Neural cell (in vitro differentiated cells): ENCODE results near the gene DHX34.

Experiments used
- CTCF ChIP-seq: fragments of 450-650 bp; IDR thresholded peaks from 2 replicates; pipeline ENCODE4 v1.5.1; 2014; ENCODE audit warnings: antibody characterized with exemption, mild to moderate bottlenecking, moderate library complexity; ENCODE audit not compliant: poor library complexity, severe bottlenecking
- EP300 ChIP-seq: fragments of 450-650 bp; conservative IDR thresholded peaks from 2 replicates; pipeline ENCODE4 v1.6.1; 2014; ENCODE audit warnings: antibody characterized with exemption, mild to moderate bottlenecking, moderate library complexity; ENCODE audit not compliant: poor library complexity, severe bottlenecking
- EZH2 ChIP-seq: fragments of 200-600, 300-800 bp; shearing (Covaris generic), sonication (generic); IDR thresholded peaks from 2 replicates; pipeline ENCODE4 v1.6.1; 2014; ENCODE audit warnings: antibody characterized with exemption, low read length, borderline replicate concordance, mild to moderate bottlenecking; ENCODE audit not compliant: insufficient read depth, poor library complexity, severe bottlenecking
- POLR2AphosphoS5 ChIP-seq: IDR thresholded peaks from 2 replicates; pipeline ENCODE4 v1.6.1; 2012
- RAD21 ChIP-seq: fragments of 450-650 bp; conservative IDR thresholded peaks from 2 replicates; pipeline ENCODE4 v1.6.1; 2014; ENCODE audit warnings: antibody characterized with exemption, mild to moderate bottlenecking, moderate library complexity
- REST ChIP-seq: IDR thresholded peaks from 2 replicates; pipeline ENCODE4 v1.6.1; 2012; ENCODE audit warnings: borderline replicate concordance
- SMC3 ChIP-seq: fragments of 450-650 bp; conservative IDR thresholded peaks from 2 replicates; pipeline ENCODE4 v1.6.1; 2014; ENCODE audit warnings: antibody characterized with exemption, mild to moderate bottlenecking, moderate library complexity; ENCODE audit not compliant: poor library complexity

DNA sequence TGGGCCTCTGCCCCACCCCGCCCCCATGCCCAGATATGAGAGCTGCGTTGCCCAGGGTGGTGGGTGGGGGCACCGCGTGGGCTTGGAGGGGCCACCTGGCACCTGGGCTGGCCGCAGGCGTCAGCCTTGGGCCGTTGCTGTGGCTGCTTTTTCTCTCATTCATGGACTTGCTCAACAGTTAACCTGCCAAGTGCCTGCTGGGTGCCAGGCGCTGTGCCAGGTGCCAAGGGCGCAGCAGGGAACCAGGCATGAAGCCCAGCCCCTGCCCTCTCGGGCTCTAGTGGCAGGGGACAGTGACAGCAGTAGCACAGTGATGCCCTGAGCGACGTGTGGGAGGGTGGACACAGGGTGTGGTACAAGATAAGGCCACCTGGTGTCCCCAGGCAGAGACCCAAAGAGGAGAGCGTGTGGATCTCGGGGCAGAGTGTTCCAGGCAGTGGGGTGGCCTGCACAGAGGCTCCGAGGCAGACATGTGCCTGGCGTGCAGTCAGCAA lies 28.1 kb downstream of the DHX34 start:
- TF ChIP-seq CTCF (no peak), RAD21 (no peak), POLR2AphosphoS5 (no peak), EP300 (no peak), SMC3 (no peak), REST (no peak), EZH2 (no peak)
